Skin of body (tissue), 1 donor: ENCODE measurements around the gene PCDHA12. TPM values are rescaled to one million over a fixed set of nuclear protein-coding genes. Genes with fewer than 3 reads are reported as not detected.

ENCODE experiments used
- total RNA-seq: library from RNA; depleted of rRNA; stranded (reverse); fragments of >200 nt; gene quantifications from one replicate; pipeline ENCODE4 v1.2.3, GENCODE V29; 2014

PCDHA12 gene
- total RNA-seq, 1 donor from 2014 or later, result 0.20 TPM

Other genes starting within 250 kb of the PCDHA12 start
- 52.3 TPM for gene CD14, start 242.1 kb upstream of the PCDHA12 start, total RNA-seq
- gene TMCO6, start 235.9 kb upstream of the PCDHA12 start, total RNA-seq, result 6.5 TPM
- gene NDUFA2, start 227.7 kb upstream of the PCDHA12 start, total RNA-seq, result 33.9 TPM
- gene IK, start 227.5 kb upstream of the PCDHA12 start, total RNA-seq, result 51.3 TPM
- gene WDR55, start 210.4 kb upstream of the PCDHA12 start, total RNA-seq, result 11.8 TPM
- gene DND1, start 201.7 kb upstream of the PCDHA12 start, total RNA-seq, result 0.30 TPM
- 36.9 TPM for gene HARS1, start 183.9 kb upstream of the PCDHA12 start, total RNA-seq
- 19.6 TPM for gene HARS2, start 183.9 kb upstream of the PCDHA12 start, total RNA-seq
- gene ZMAT2, start 174.9 kb upstream of the PCDHA12 start, total RNA-seq, result 31.4 TPM
- not detected for gene PCDHA1, start 89.2 kb upstream of the PCDHA12 start, total RNA-seq
- 0.20 TPM for gene PCDHA2, start 80.5 kb upstream of the PCDHA12 start, total RNA-seq
- 0.20 TPM for gene PCDHA3, start 74.3 kb upstream of the PCDHA12 start, total RNA-seq
- 0.30 TPM for gene PCDHA4, start 68.2 kb upstream of the PCDHA12 start, total RNA-seq
- gene PCDHA5, start 53.7 kb upstream of the PCDHA12 start, total RNA-seq, result 0.20 TPM
- gene PCDHA6, start 47.3 kb upstream of the PCDHA12 start, total RNA-seq, result 0.30 TPM
- 0.30 TPM for gene PCDHA7, start 41.0 kb upstream of the PCDHA12 start, total RNA-seq
- gene PCDHA8, start 34.1 kb upstream of the PCDHA12 start, total RNA-seq, result 0.10 TPM
- 0.30 TPM for gene PCDHA9, start 26.9 kb upstream of the PCDHA12 start, total RNA-seq
- 0.20 TPM for gene PCDHA10, start 19.4 kb upstream of the PCDHA12 start, total RNA-seq
- 0.39 TPM for gene PCDHA11, start 6.4 kb upstream of the PCDHA12 start, total RNA-seq
- gene PCDHA13, start 6.8 kb downstream of the PCDHA12 start, total RNA-seq, result 0.79 TPM
- 0.69 TPM for gene PCDHAC1, start 51.0 kb downstream of the PCDHA12 start, total RNA-seq
- 3.0 TPM for gene PCDHAC2, start 91.2 kb downstream of the PCDHA12 start, total RNA-seq
- not detected for gene PCDHB1, start 176.1 kb downstream of the PCDHA12 start, total RNA-seq
- 3.1 TPM for gene PCDHB2, start 219.3 kb downstream of the PCDHA12 start, total RNA-seq
- gene PCDHB3, start 225.2 kb downstream of the PCDHA12 start, total RNA-seq, result 2.7 TPM
- gene PCDHB4, start 246.5 kb downstream of the PCDHA12 start, total RNA-seq, result 1.6 TPM